Cardiac muscle cell (in vitro differentiated cells and primary cell): Measurements from ENCODE around the gene HSD17B1. TPM values are rescaled to one million over a fixed set of nuclear protein-coding genes. Genes with fewer than 3 reads are reported as not detected.

Experiments
- DNase-seq, 2 donors: peaks; one replicate each; pipeline versions ENCODE4 v3.0.0 to v3.0.0-alpha.2; 2010 to 2017; ENCODE audit warnings: low read depth in 1 of 2, low spot score in 1 of 2
- H3K27ac ChIP-seq: fragments of 200-600 bp; sonication (generic); 2 replicates; pipeline ENCODE4 v1.5.1; 2016
- H3K27me3 ChIP-seq: fragments of 200-600 bp; sonication (generic); 2 replicates; pipeline ENCODE4 v1.6.0; 2016; ENCODE audit warnings: control low read depth
- H3K36me3 ChIP-seq: fragments of 200-600 bp; sonication (generic); 2 replicates; pipeline ENCODE4 v1.5.1; 2016; ENCODE audit warnings: control low read depth
- H3K4me1 ChIP-seq: fragments of 200-600 bp; sonication (generic); 2 replicates; pipeline ENCODE4 v1.8.1; 2017; ENCODE audit warnings: low read depth, mild to moderate bottlenecking, mixed run types
- H3K4me3 ChIP-seq: fragments of 200-600 bp; sonication (generic); 2 replicates; pipeline ENCODE4 v1.5.1; 2016; ENCODE audit warnings: mild to moderate bottlenecking
- H3K9me3 ChIP-seq: fragments of 200-600 bp; sonication (generic); 2 replicates; pipeline ENCODE4 v1.5.1; 2017; ENCODE audit warnings: low read depth, mild to moderate bottlenecking, control low read depth
- CTCF ChIP-seq: IDR thresholded peaks from 2 replicates; pipeline ENCODE4 v1.5.1; 2012; ENCODE audit warnings: low read depth, mild to moderate bottlenecking, low read length
- polyA plus RNA-seq: library from polyadenylated mRNA; unstranded; fragments of >200 nt; fragmentation: Nextera tagmentation; extraction: Ambion mirVana; gene quantifications from 2 replicates; pipeline ENCODE4 v1.2.1, GENCODE V29; 2016
- total RNA-seq: library from RNA; depleted of rRNA; stranded (reverse); fragments of >200 nt; gene quantifications from 2 replicates; pipeline ENCODE4 v1.2.3, GENCODE V29; 2016

The HSD17B1 gene
- total and polyA plus RNA-seq, 2 experiments from 2014 or later: 3.0 to 6.0 TPM

DNA sequence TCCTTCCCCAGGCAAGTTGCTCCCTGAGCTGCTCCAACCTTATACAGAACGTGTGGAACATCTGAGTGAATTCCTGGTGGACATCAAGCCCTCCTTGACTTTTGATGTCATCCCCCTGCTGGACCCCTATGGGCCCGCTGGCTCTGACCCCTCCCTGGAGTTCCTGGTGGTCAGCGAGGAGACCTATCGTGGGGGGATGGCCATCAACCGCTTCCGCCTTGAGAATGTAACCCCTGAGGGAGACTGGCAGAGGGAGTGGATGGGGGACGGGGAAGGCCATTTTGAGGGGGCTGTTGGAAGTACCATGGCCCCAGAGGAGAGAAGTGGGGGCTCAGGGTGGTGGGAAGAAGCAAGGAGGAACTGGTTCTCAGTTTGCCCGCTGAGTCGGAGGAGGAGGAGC lies 11.2 kb downstream of the HSD17B1 start:
- H3K36me3 ChIP-seq: peaks cover 8% of the 10 kb centered on the region
- H3K27ac ChIP-seq: no peak overlapping the region
- peaks cover 12% of the 10 kb centered on the region for H3K4me1 ChIP-seq
- H3K27me3 ChIP-seq: no peaks in the 10 kb centered on the region
- no peak overlapping the region for H3K4me3 ChIP-seq
- DNase-seq: no peak
- no peak for TF ChIP-seq CTCF
- no peaks in the 10 kb centered on the region for H3K9me3 ChIP-seq

- no peak overlapping the region for H3K27ac ChIP-seq
- H3K36me3 ChIP-seq: peaks cover 16% of the 10 kb centered on the region
- no peak for DNase-seq
- H3K9me3 ChIP-seq: no peaks in the 10 kb centered on the region
- no peak for TF ChIP-seq CTCF
- H3K4me3 ChIP-seq: no peak overlapping the region
- no peaks in the 10 kb centered on the region for H3K27me3 ChIP-seq
- peaks cover 12% of the 10 kb centered on the region for H3K4me1 ChIP-seq
Measured at GRCh38 chr17:42564815-42565522, 12.2 kb downstream of the HSD17B1 start.

- H3K27me3 ChIP-seq: no peaks in the 10 kb centered on the region
- TF ChIP-seq CTCF: no peak
- no peak overlapping the region for H3K4me3 ChIP-seq
- peak overlapping the region; percentile 78 for H3K27ac ChIP-seq
- H3K36me3 ChIP-seq: peaks cover 21% of the 10 kb centered on the region
- DNase-seq: no peak
- H3K9me3 ChIP-seq: no peaks in the 10 kb centered on the region
- H3K4me1 ChIP-seq: peaks cover 12% of the 10 kb centered on the region
Measured at GRCh38 chr17:42565523-42566214, 12.9 kb downstream of the HSD17B1 start.

- Histone ChIP-seq H3K4me1 (peaks cover 12% of the 10 kb centered on the region), H3K27ac (peak overlapping the region; percentile 78)
- DNase-seq: no peak
Measured at GRCh38 chr17:42566215-42566882, 13.6 kb downstream of the HSD17B1 start.

More at GRCh38 chr17:42566215-42566882, 13.6 kb downstream of the HSD17B1 start:
- H3K27me3 ChIP-seq: no peaks in the 10 kb centered on the region
- H3K36me3 ChIP-seq: peaks cover 23% of the 10 kb centered on the region
- no peaks in the 10 kb centered on the region for H3K9me3 ChIP-seq
- H3K4me3 ChIP-seq: peak overlapping the region; percentile 71
- no peak for TF ChIP-seq CTCF
